GM12878 (cell line): ENCODE results near the gene ADGRG1. TPM values are rescaled to one million over a fixed set of nuclear protein-coding genes. Genes with fewer than 3 reads are reported as not detected.

Source experiments
- ATAC-seq: fragments of 200-7000 bp; cut with Tn5 transposase; 3 replicates; pipeline ENCODE4 v1.9.1; 2020; ENCODE audit warnings: mild to moderate bottlenecking, moderate library complexity
- BruUV-seq: library from RNA; stranded (reverse); fragments of 400-500 nt; replicated peaks from 2 replicates; lab custom pipeline; 2021; lab: Mats Ljungman, UMichigan
- CTCF ChIA-PET: fragments of 300-600 bp; sonication (Branson Sonifier 250); formaldehyde crosslinking; extraction: SDS; loops from one replicate; lab custom pipeline; 2021; ENCODE audit warnings: inconsistent platforms; lab: Yijun Ruan, JAX
- POLR2A ChIA-PET: fragments of 350-600 bp; formaldehyde crosslinking; extraction: SDS; loops from one replicate; lab custom pipeline; 2021; ENCODE audit warnings: inconsistent platforms; lab: Charles Lee
- RAD21 ChIA-PET: fragments of 300-600 bp; sonication (Branson Sonifier 250); formaldehyde crosslinking; loops from one replicate; lab custom pipeline; 2023; ENCODE audit warnings: antibody characterized with exemption; ENCODE audit not compliant: unreplicated experiment; lab: Charles Lee
- SMC1A ChIA-PET: fragments of 300-600 bp; sonication (Branson Sonifier 250); formaldehyde crosslinking; loops from one replicate; lab custom pipeline; 2023; ENCODE audit not compliant: unreplicated experiment, uncharacterized antibody; lab: Charles Lee
- DNase-seq: peaks from one replicate; pipeline ENCODE4 v3.0.0-alpha.2; 2011; ENCODE audit warnings: low read depth, low spot score
- FAIRE-seq: peaks from 3 replicates; lab custom pipeline; 2011; peaks lifted over from hg19 to GRCh38; lab: Jason Lieb, UNC
- H2AFZ ChIP-seq: 2 replicates; pipeline ENCODE4 v1.6.0; 2011; ENCODE audit warnings: low read depth, low read length, control low read depth; ENCODE audit not compliant: control insufficient read depth
- H3K27ac ChIP-seq: 2 replicates; pipeline ENCODE4 v1.5.1; 2011; ENCODE audit warnings: control low read depth; ENCODE audit not compliant: control insufficient read depth, insufficient read depth
- H3K27me3 ChIP-seq, 2 experiments: replicated peaks in 1 of 2; 2 replicates each; pipeline versions ENCODE4 v1.6.0 to v1.6.1; 2011; ENCODE audit warnings: low read length in 1 of 2; ENCODE audit not compliant: control insufficient read depth in 2 of 2, insufficient read depth in 2 of 2
- H3K36me3 ChIP-seq, 2 experiments: 2 replicates each; pipeline ENCODE4 v1.5.1; 2011; ENCODE audit warnings: low read length in 1 of 2; ENCODE audit not compliant: control insufficient read depth in 2 of 2, insufficient read depth in 2 of 2
- H3K4me1 ChIP-seq: 2 replicates; pipeline ENCODE4 v1.6.1; 2011; ENCODE audit warnings: mild to moderate bottlenecking, low read length, moderate library complexity, mixed read lengths; ENCODE audit not compliant: control insufficient read depth, insufficient read depth
- H3K4me2 ChIP-seq: 2 replicates; pipeline ENCODE4 v1.6.0; 2011; ENCODE audit warnings: control low read depth; ENCODE audit not compliant: control insufficient read depth, insufficient read depth
- H3K4me3 ChIP-seq: fragments of 200-600 bp; sonication (generic); 2 replicates; pipeline ENCODE4 v1.5.1; 2016
- H3K79me2 ChIP-seq: 2 replicates; pipeline ENCODE4 v1.6.0; 2011; ENCODE audit warnings: low read length; ENCODE audit not compliant: control insufficient read depth, insufficient read depth
- H3K9ac ChIP-seq: 2 replicates; pipeline ENCODE4 v1.8.0; 2011; ENCODE audit warnings: low read length, control low read depth, mixed read lengths; ENCODE audit not compliant: control insufficient read depth, insufficient read depth
- H3K9me3 ChIP-seq: replicated peaks from 3 replicates; pipeline ENCODE4 v1.5.1; 2011; ENCODE audit warnings: mild to moderate bottlenecking, low read length; ENCODE audit not compliant: control insufficient read depth, insufficient read depth
- H4K20me1 ChIP-seq: 2 replicates; pipeline ENCODE4 v1.6.0; 2011; ENCODE audit not compliant: control insufficient read depth, insufficient read depth
- BRCA1 ChIP-seq: IDR thresholded peaks from 2 replicates; pipeline ENCODE4 v1.6.1; 2011; ENCODE audit warnings: low read depth, low read length, improper control_type of control experiment
- E2F4 ChIP-seq: IDR thresholded peaks from 2 replicates; pipeline ENCODE4 v1.6.1; 2012; ENCODE audit warnings: low read depth, low read length, improper control_type of control experiment
- E4F1 ChIP-seq: fragments of 450-650 bp; IDR thresholded peaks from 2 replicates; pipeline ENCODE4 v1.6.1; 2018; ENCODE audit warnings: borderline replicate concordance, mild to moderate bottlenecking; ENCODE audit not compliant: partially characterized antibody
- EED ChIP-seq: sonication (generic); IDR thresholded peaks from 2 replicates; pipeline ENCODE4 v1.6.1; 2016; ENCODE audit warnings: antibody characterized with exemption, low read depth
- FOS ChIP-seq: IDR thresholded peaks from 3 replicates; pipeline ENCODE4 v1.6.1; 2011; ENCODE audit warnings: borderline replicate concordance; ENCODE audit not compliant: insufficient read length; ENCODE audit errors: extremely low read depth
- MYB ChIP-seq: fragments of 150-350 bp; IDR thresholded peaks from 2 replicates; pipeline ENCODE4 v1.6.1; 2014; ENCODE audit warnings: mild to moderate bottlenecking, low read depth, low read length, borderline replicate concordance
- NFIC ChIP-seq: IDR thresholded peaks from 2 replicates; pipeline ENCODE4 v1.6.1; 2012; ENCODE audit warnings: low read depth, mild to moderate bottlenecking, inconsistent platforms, low read length, moderate library complexity
- PML ChIP-seq: IDR thresholded peaks from 2 replicates; pipeline ENCODE4 v1.6.1; 2012; ENCODE audit warnings: low read length, inconsistent platforms
- TCF12 ChIP-seq: IDR thresholded peaks from 2 replicates; pipeline ENCODE4 v1.6.1; 2011; ENCODE audit warnings: low read depth, mild to moderate bottlenecking, low read length
- ZBTB4 ChIP-seq: fragments of 450-650 bp; formaldehyde crosslinking; IDR thresholded peaks from 2 replicates; pipeline ENCODE4 v1.4.0; 2022; ENCODE audit warnings: mild to moderate bottlenecking, moderate library complexity
- ZNF622 ChIP-seq: fragments of 450-650 bp; IDR thresholded peaks from 2 replicates; pipeline ENCODE4 v1.6.1; 2017; ENCODE audit warnings: mild to moderate bottlenecking, inconsistent platforms
- ZZZ3 ChIP-seq: IDR thresholded peaks from 2 replicates; pipeline ENCODE4 v1.6.1; 2011; ENCODE audit warnings: low read depth; ENCODE audit not compliant: control insufficient read depth, insufficient read length
- whole genome bisulfite sequencing: methylation state at CpG from one replicate; pipeline ENCODE4 v1.1.6; 2016; ENCODE audit warnings: low lambda C conversion rate; ENCODE audit not compliant: insufficient replicate concordance, insufficient coverage; ENCODE audit errors: missing lambda C conversion rate; 5-methylcytosine and 5-hydroxymethylcytosine counted together
- in situ Hi-C: fragments of 300-500 bp; cut with MboI; formaldehyde crosslinking; loops from 9 replicates; pipeline ENCODE4 v1.14.3; 2018; ENCODE audit warnings: mixed read lengths
- intact Hi-C: fragments of 100-400 bp; cut with micrococcal nuclease; formaldehyde crosslinking; loops from one replicate; pipeline ENCODE4 v1.14.2; 2022; ENCODE audit not compliant: unreplicated experiment
- polyA plus RNA-seq, 11 experiments: library from polyadenylated mRNA; depleted of rRNA in 4 of 11; unstranded in 6 of 11; stranded (reverse) in 5 of 11; fragments of >200 nt; fragmentation: Nextera tagmentation in 4 of 11; fragmentation: Illumina TruSeq in 1 of 11; extraction: Ambion mirVana in 4 of 11; extraction: Trizol in 1 of 11; gene quantifications; 1 replicate in 1 of 11; 2 replicates in 10 of 11; pipeline versions ENCODE4 v1.2.1 to v1.2.3, GENCODE V29; 2011 to 2016; ENCODE audit warnings: inconsistent platforms in 2 of 11, missing spikeins in 2 of 11, low read depth in 1 of 11
- total RNA-seq, 4 experiments: library from RNA; depleted of rRNA in 3 of 4; stranded (reverse); fragments of >200 nt in 3 of 4; fragmentation: Illumina TruSeq in 1 of 4; extraction: Trizol in 1 of 4; gene quantifications; 2 replicates each; pipeline versions ENCODE4 v1.2.1 to v1.2.3, GENCODE V29; 2013 to 2021

The ADGRG1 gene
- total and polyA plus RNA-seq, 10 of the 15 experiments (the other 5 are each of a cell fraction or from before 2014, with no cell fraction given): 0.07 to 2.0 (median 0.75) TPM

GRCh38 chr16:57590654-57591085, 37.8 kb upstream of the ADGRG1 start:
- intact Hi-C loops (loop anchor here (1.0 to 5.0 kb wide), 4 partner anchors 12 to 412 kb away; partner anchors contain the start of genes USB1 and ZNF319), in situ Hi-C loops (no loop called here)
- Histone ChIP-seq H3K27ac (no peak overlapping the region), H3K9me3 (peaks cover 3% of the 10 kb centered on the region; the same call in 1 of the 3 replicates), H3K27me3 (no peaks in the 10 kb centered on the region), H2AFZ (no peak overlapping the region), H3K4me2 (no peak overlapping the region; the same call in 1 of the 2 replicates), H3K9ac (no peak overlapping the region; the same call in 1 of the 2 replicates), H3K36me3 (no peaks in the 10 kb centered on the region), H4K20me1 (no peaks in the 10 kb centered on the region), H3K4me1 (peaks cover 23% of the 10 kb centered on the region), H3K79me2 (no peaks in the 10 kb centered on the region), H3K4me3 (no peak overlapping the region)
- ChIA-PET CTCF (interaction anchor here (0.6 to 14.8 kb wide), 26 partner anchors 8 to 416 kb away, joined by 3 to 197 read pairs (median 6); partner anchors contain the start of genes ADGRG5, CCDC102A and KATNB1), SMC1A (interaction anchor here (0.6 to 5.9 kb wide), 20 partner anchors 8 to 288 kb away, joined by 3 to 53 read pairs (median 4); partner anchors contain the start of genes ADGRG5, CCDC102A and KATNB1), POLR2A (interaction anchor here (0.8 to 2.3 kb wide), 7 partner anchors 11 to 57 kb away, joined by 3 to 8 read pairs (median 5); partner anchors contain the start of gene ADGRG5), RAD21 (interaction anchor here (0.8 to 6.4 kb wide), 12 partner anchors 11 to 172 kb away, joined by 3 to 75 read pairs (median 7); partner anchors contain the start of genes ADGRG5, CCDC102A and KATNB1)
- TF ChIP-seq MYB (no peak), ZBTB4 (no peak), ZNF622 (no peak), ZZZ3 (no peak), BRCA1 (no peak), TCF12 (no peak), E4F1 (no peak), E2F4 (no peak), EED (no peak), PML (no peak), NFIC (no peak), FOS (no peak)
- 12% methylated on average over 8 of the region's 8 CpGs for WGBS
- DNase-seq (no peak), FAIRE-seq (no peak), ATAC-seq (peak; percentile 18)
- no TSS peak for BruUV-seq
